Esophagus muscularis mucosa (tissue), 4 donors: ENCODE measurements around the gene CNTFR. TPM values are rescaled to one million over a fixed set of nuclear protein-coding genes. Genes with fewer than 3 reads are reported as not detected.
"Not testable (repeated sequence)": the region's sequence is repeated elsewhere in the genome, so short reads cannot be mapped to it uniquely, and the experiment has no call there.

Experiments used
- DNase-seq: peaks from one replicate; pipeline ENCODE4 v3.0.0-alpha.2; 2017; ENCODE audit errors: extremely low spot score
- H3K27ac ChIP-seq, 4 donors: fragments of 200-600 bp; sonication (generic); replicated peaks in 1 of 4; 1 replicate in 3 of 4; 2 replicates in 1 of 4; pipeline ENCODE4 v1.5.1; 2016 to 2019; ENCODE audit warnings: mild to moderate bottlenecking in 1 of 4
- H3K27me3 ChIP-seq, 4 donors: fragments of 200-600 bp; sonication (generic); one replicate each; pipeline versions ENCODE4 v1.5.1 to v1.6.0; 2016 to 2019
- H3K36me3 ChIP-seq, 4 donors: fragments of 200-600 bp; sonication (generic); one replicate each; pipeline ENCODE4 v1.5.1; 2016 to 2019
- H3K4me1 ChIP-seq, 4 donors: fragments of 200-600 bp; sonication (generic); one replicate each; pipeline ENCODE4 v1.5.1; 2016 to 2019
- H3K4me3 ChIP-seq, 4 donors: fragments of 200-600 bp; sonication (generic); 1 replicate in 2 of 4; 2 replicates in 2 of 4; pipeline ENCODE4 v1.5.1; 2016 to 2019; ENCODE audit warnings: mild to moderate bottlenecking in 4 of 4, moderate library complexity in 1 of 4
- H3K9me3 ChIP-seq, 4 donors: fragments of 200-600 bp; sonication (generic); 1 replicate in 3 of 4; 2 replicates in 1 of 4; pipeline ENCODE4 v1.5.1; 2016 to 2019
- EP300 ChIP-seq: sonication (generic); formaldehyde crosslinking; IDR thresholded peaks from one replicate; pipeline ENCODE4 v1.6.1; 2017; ENCODE audit warnings: antibody characterized with exemption
- POLR2A ChIP-seq: fragments of 450-650 bp; IDR thresholded peaks from one replicate; pipeline ENCODE4 v1.6.1; 2017; ENCODE audit warnings: antibody characterized with exemption, moderate library complexity, mild to moderate bottlenecking, low read depth
- POLR2AphosphoS5 ChIP-seq, 2 donors: sonication (generic); formaldehyde crosslinking; IDR thresholded peaks; one replicate each; pipeline ENCODE4 v1.6.1; 2017; ENCODE audit warnings: antibody characterized with exemption in 2 of 2
- WGBS: methylation state at CpG from one replicate; pipeline ENCODE4 v1.1.5; 2018; 5-methylcytosine and 5-hydroxymethylcytosine counted together
- intact Hi-C: fragments of 100-400 bp; cut with DNase I; formaldehyde crosslinking; loops from one replicate; pipeline ENCODE4 v1.15.1; 2023
- total RNA-seq, 4 donors: library from RNA; depleted of rRNA; stranded (reverse); fragments of >200 nt; gene quantifications; one replicate each; pipeline versions ENCODE4 v1.1.0 to v1.2.1, GENCODE V29; 2016
- TF ChIP-seq, protein P1 (sequence below), 3 experiments: fragments of 200-600 bp in 2 of 3; fragments of 450-650 bp in 1 of 3; sonication (generic) in 2 of 3; IDR thresholded peaks; one replicate each; pipeline ENCODE4 v1.5.1; 2017 to 2019; ENCODE audit warnings: antibody characterized with exemption in 3 of 3, mild to moderate bottlenecking in 2 of 3, moderate library complexity in 1 of 3

CNTFR gene
- total RNA-seq, 4 donors from 2014 or later = 1.2 to 3.8 (median 2.7) TPM

DNA sequence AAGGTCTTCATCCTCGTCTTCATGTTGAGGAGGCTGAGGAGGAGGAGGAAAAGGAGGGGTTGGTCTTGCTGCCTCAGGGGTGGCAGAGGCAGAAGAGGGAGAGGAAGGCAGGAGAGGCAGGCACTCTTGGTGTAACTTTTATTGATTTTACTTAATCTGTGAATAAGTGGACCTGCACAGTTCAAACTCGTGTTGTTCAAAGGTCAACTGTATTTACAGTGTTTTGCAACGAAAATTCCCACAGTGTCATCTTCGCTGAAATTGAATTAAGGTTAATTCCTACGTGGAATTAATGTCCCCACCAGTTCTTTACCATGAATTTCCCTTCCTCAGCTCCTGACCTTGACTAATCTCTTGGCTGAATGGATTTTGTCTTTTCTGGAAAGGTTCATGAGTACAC is 45.5 kb downstream of the CNTFR start:
- Histone ChIP-seq H3K36me3 (no peaks in the 10 kb centered on the region), H3K9me3 (no peaks in the 10 kb centered on the region), H3K4me1 (peaks cover 0 to 17% (median 4%) of the 10 kb centered on the region in 4 donors), H3K4me3 (no peak overlapping the region), H3K27me3 (peaks cover 0 to 25% (median 0%) of the 10 kb centered on the region in 4 donors), H3K27ac (no peak overlapping the region)
- WGBS = 71% methylated on average over 5 of the region's 5 CpGs
- TF ChIP-seq, protein P1, sequence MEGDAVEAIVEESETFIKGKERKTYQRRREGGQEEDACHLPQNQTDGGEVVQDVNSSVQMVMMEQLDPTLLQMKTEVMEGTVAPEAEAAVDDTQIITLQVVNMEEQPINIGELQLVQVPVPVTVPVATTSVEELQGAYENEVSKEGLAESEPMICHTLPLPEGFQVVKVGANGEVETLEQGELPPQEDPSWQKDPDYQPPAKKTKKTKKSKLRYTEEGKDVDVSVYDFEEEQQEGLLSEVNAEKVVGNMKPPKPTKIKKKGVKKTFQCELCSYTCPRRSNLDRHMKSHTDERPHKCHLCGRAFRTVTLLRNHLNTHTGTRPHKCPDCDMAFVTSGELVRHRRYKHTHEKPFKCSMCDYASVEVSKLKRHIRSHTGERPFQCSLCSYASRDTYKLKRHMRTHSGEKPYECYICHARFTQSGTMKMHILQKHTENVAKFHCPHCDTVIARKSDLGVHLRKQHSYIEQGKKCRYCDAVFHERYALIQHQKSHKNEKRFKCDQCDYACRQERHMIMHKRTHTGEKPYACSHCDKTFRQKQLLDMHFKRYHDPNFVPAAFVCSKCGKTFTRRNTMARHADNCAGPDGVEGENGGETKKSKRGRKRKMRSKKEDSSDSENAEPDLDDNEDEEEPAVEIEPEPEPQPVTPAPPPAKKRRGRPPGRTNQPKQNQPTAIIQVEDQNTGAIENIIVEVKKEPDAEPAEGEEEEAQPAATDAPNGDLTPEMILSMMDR (IDR thresholded peaks at IDR 0.05) = no peak
- TF ChIP-seq EP300 (no peak), POLR2A (no peak), POLR2AphosphoS5 (IDR thresholded peaks at IDR 0.05) (no peak)
- DNase-seq = no peak
- intact Hi-C loops = no loop called here

DNA sequence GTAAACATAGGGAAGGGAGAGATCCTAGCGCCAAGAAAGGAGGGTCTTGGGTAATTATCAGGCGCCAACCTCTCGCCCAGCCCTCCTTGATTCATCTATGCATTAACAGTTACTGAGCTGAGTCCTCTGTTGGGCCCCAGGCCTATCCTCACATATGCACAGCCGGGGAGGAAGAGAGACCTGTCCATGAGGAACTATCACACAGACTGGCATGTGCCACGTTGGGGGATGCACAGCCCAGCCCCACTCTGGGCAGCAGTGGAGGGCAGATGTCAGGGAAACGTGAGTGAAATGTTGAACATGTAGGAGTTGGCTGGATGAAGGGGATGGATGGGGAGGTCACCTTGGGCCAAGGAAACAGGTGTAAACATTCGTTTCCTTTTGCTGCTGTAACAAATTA is 48.0 kb downstream of the CNTFR start:
- intact Hi-C loops = no loop called here
- TF ChIP-seq EP300 (no peak), POLR2A (no peak), POLR2AphosphoS5 (IDR thresholded peaks at IDR 0.05) (no peak)
- TF ChIP-seq, protein P1 (IDR thresholded peaks at IDR 0.05) = no peak
- Histone ChIP-seq H3K4me3 (no peak overlapping the region), H3K27ac (no peak overlapping the region), H3K4me1 (peaks cover 0 to 2% (median 0%) of the 10 kb centered on the region in 4 donors), H3K27me3 (peaks cover 0 to 22% (median 0%) of the 10 kb centered on the region in 4 donors), H3K9me3 (no peaks in the 10 kb centered on the region), H3K36me3 (no peaks in the 10 kb centered on the region)
- 77% methylated on average over 6 of the region's 7 CpGs for WGBS
- no peak for DNase-seq

DNA sequence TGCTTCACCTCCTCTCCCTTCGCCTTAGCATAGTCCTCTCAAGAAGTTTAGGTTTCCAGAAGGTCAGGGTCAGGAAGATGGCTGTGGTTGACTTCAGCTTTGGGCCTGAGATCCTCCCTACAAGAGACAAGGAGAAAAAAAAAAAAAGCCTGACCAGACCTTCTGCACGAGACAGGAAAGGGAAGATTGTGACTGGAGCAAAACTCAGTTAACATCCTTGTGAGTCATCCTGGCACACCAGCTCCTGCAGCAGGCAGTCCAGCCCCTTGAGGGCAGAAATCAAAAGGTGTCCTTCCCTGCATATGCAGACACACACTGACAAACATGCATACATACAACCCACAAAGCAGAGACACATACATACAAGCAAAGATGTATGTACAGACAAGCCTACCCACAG is 48.7 kb downstream of the CNTFR start:
- Histone ChIP-seq H3K36me3 (no peaks in the 10 kb centered on the region), H3K4me3 (no peak overlapping the region), H3K4me1 (no peaks in the 10 kb centered on the region), H3K27ac (no peak overlapping the region), H3K9me3 (no peaks in the 10 kb centered on the region), H3K27me3 (peaks cover 0 to 19% (median 0%) of the 10 kb centered on the region in 4 donors)
- DNase-seq = no peak
- no peak for TF ChIP-seq POLR2AphosphoS5 (IDR thresholded peaks at IDR 0.05)
- TF ChIP-seq EP300 = no peak
- no peak for TF ChIP-seq POLR2A
- TF ChIP-seq, protein P1 (IDR thresholded peaks at IDR 0.05) = no peak
- intact Hi-C loops = no loop called here
- WGBS = 56% methylated on average over 2 of the region's 2 CpGs

GRCh38 chr9:34536685-34537084 is 52.8 kb downstream of the CNTFR start:
- no peaks in the 10 kb centered on the region for H3K4me1 ChIP-seq
- H3K36me3 ChIP-seq = no peaks in the 10 kb centered on the region
- no peak overlapping the region for H3K27ac ChIP-seq
- no peak for DNase-seq
- intact Hi-C loops = no loop called here
- WGBS = 45% methylated on average over 7 of the region's 7 CpGs
- TF ChIP-seq, protein P1 (IDR thresholded peaks at IDR 0.05) = no peak
- no peak for TF ChIP-seq POLR2AphosphoS5 (IDR thresholded peaks at IDR 0.05)
- no peak for TF ChIP-seq EP300
- no peak for TF ChIP-seq POLR2A
- peaks cover 0 to 6% (median 1%) of the 10 kb centered on the region in 4 donors for H3K9me3 ChIP-seq
- H3K27me3 ChIP-seq = peaks cover 0 to 38% (median 0%) of the 10 kb centered on the region in 4 donors
- no peak overlapping the region for H3K4me3 ChIP-seq

- H3K4me1 ChIP-seq, H3K9me3 ChIP-seq, H3K36me3 ChIP-seq, DNase-seq, intact Hi-C loops, H3K27ac ChIP-seq, H3K4me3 ChIP-seq: not testable (repeated sequence)
- WGBS = 91% methylated on average over 4 of the region's 8 CpGs
- peaks cover 0 to 32% (median 0%) of the 10 kb centered on the region in 4 donors for H3K27me3 ChIP-seq
Observed at GRCh38 chr9:34532041-34532440, 57.5 kb downstream of the CNTFR start.
